Tibial nerve (tissue), 3 donors: ENCODE data around the gene ACOT13.

Experiments
- CTCF ChIP-seq, 5 experiments: fragments of 200-600 bp in 3 of 5; fragments of 450-650 bp in 2 of 5; sonication (generic) in 3 of 5; IDR thresholded peaks; one replicate each; pipeline ENCODE4 v1.5.1; 2016 to 2019; ENCODE audit warnings: antibody characterized with exemption in 5 of 5, mild to moderate bottlenecking in 3 of 5, moderate library complexity in 2 of 5
- POLR2A ChIP-seq, 2 donors: fragments of 450-650 bp; IDR thresholded peaks; one replicate each; pipeline ENCODE4 v1.6.1; 2017; ENCODE audit warnings: antibody characterized with exemption in 2 of 2, mild to moderate bottlenecking in 2 of 2, moderate library complexity in 2 of 2

- no peak for TF ChIP-seq CTCF (IDR thresholded peaks at IDR 0.05)
- TF ChIP-seq POLR2A (IDR thresholded peaks at IDR 0.05) = no peak
Observed at GRCh38 chr6:24752917-24753492, 86.1 kb downstream of the ACOT13 start.
